Neural cell (in vitro differentiated cells): ENCODE results near the gene CLEC3A. TPM values are rescaled to one million over a fixed set of nuclear protein-coding genes. Genes with fewer than 3 reads are reported as not detected.

Experiments
- H2AFZ ChIP-seq: fragments of 200-600, 300-800 bp; sonication (generic), shearing (Covaris generic); 2 replicates; pipeline ENCODE4 v1.6.0; 2014; ENCODE audit warnings: low read depth, mild to moderate bottlenecking, antibody characterized with exemption, low read length, moderate library complexity
- H3F3A ChIP-seq: fragments of 200-600 bp; shearing (Covaris generic); 2 replicates; pipeline ENCODE4 v1.6.1; 2016; ENCODE audit warnings: mild to moderate bottlenecking, moderate library complexity, mixed read lengths, antibody characterized with exemption, low read length; ENCODE audit not compliant: insufficient read depth, poor library complexity, severe bottlenecking
- H3K27ac ChIP-seq: fragments of 200-600, 300-800 bp; sonication (generic), shearing (Covaris generic); 2 replicates; pipeline ENCODE4 v1.5.1; 2014; ENCODE audit warnings: mild to moderate bottlenecking, low read length, moderate library complexity
- H3K27me3 ChIP-seq: fragments of 300-800, 200-600 bp; sonication (generic), shearing (Covaris generic); 2 replicates; pipeline ENCODE4 v1.6.0; 2014; ENCODE audit warnings: mild to moderate bottlenecking, low read depth, low read length, moderate library complexity; ENCODE audit not compliant: insufficient read depth
- H3K36me3 ChIP-seq: fragments of 300-800, 200-600 bp; sonication (generic), shearing (Covaris generic); 2 replicates; pipeline ENCODE4 v1.5.1; 2014; ENCODE audit warnings: mild to moderate bottlenecking, antibody characterized with exemption, low read length, moderate library complexity; ENCODE audit not compliant: insufficient read depth
- H3K4me2 ChIP-seq: fragments of 300-800, 200-600 bp; sonication (generic), shearing (Covaris generic); 2 replicates; pipeline ENCODE4 v1.6.0; 2014; ENCODE audit warnings: mild to moderate bottlenecking, low read length
- H3K4me3 ChIP-seq: fragments of 300-800, 200-600 bp; sonication (generic), shearing (Covaris generic); 2 replicates; pipeline ENCODE4 v1.5.1; 2014; ENCODE audit warnings: mild to moderate bottlenecking, low read length, moderate library complexity
- H3K79me2 ChIP-seq: fragments of 200-600 bp; shearing (Covaris generic); replicated peaks from 2 replicates; pipeline ENCODE4 v1.6.0; 2014; ENCODE audit warnings: mild to moderate bottlenecking, low read length, moderate library complexity; ENCODE audit not compliant: insufficient read depth
- H3K9ac ChIP-seq: fragments of 300-800, 200-600 bp; sonication (generic), shearing (Covaris generic); 2 replicates; pipeline ENCODE4 v1.6.1; 2016; ENCODE audit warnings: mild to moderate bottlenecking, low read length, mixed read lengths
- H3K9me2 ChIP-seq: fragments of 200-600 bp; shearing (Covaris generic); 2 replicates; pipeline ENCODE4 v1.6.1; 2016; ENCODE audit warnings: mild to moderate bottlenecking, low read length, mixed read lengths; ENCODE audit not compliant: insufficient read depth
- H3K9me3 ChIP-seq: fragments of 200-600, 300-800 bp; sonication (generic), shearing (Covaris generic); 2 replicates; pipeline ENCODE4 v1.6.1; 2016; ENCODE audit warnings: mild to moderate bottlenecking, mixed run types, low read length, moderate library complexity, mixed read lengths
- H4K20me1 ChIP-seq: fragments of 200-600 bp; shearing (Covaris generic); 2 replicates; pipeline ENCODE4 v1.6.1; 2016; ENCODE audit warnings: mild to moderate bottlenecking, mixed run types; ENCODE audit not compliant: insufficient read depth
- CTCF ChIP-seq: fragments of 450-650 bp; IDR thresholded peaks from 2 replicates; pipeline ENCODE4 v1.5.1; 2014; ENCODE audit warnings: antibody characterized with exemption, mild to moderate bottlenecking, moderate library complexity; ENCODE audit not compliant: poor library complexity, severe bottlenecking
- EP300 ChIP-seq: fragments of 450-650 bp; conservative IDR thresholded peaks from 2 replicates; pipeline ENCODE4 v1.6.1; 2014; ENCODE audit warnings: antibody characterized with exemption, mild to moderate bottlenecking, moderate library complexity; ENCODE audit not compliant: poor library complexity, severe bottlenecking
- EZH2 ChIP-seq: fragments of 200-600, 300-800 bp; shearing (Covaris generic), sonication (generic); IDR thresholded peaks from 2 replicates; pipeline ENCODE4 v1.6.1; 2014; ENCODE audit warnings: antibody characterized with exemption, low read length, borderline replicate concordance, mild to moderate bottlenecking; ENCODE audit not compliant: insufficient read depth, poor library complexity, severe bottlenecking
- MXI1 ChIP-seq: fragments of 450-650 bp; conservative IDR thresholded peaks from 2 replicates; pipeline ENCODE4 v1.6.1; 2014; ENCODE audit warnings: antibody characterized with exemption, mild to moderate bottlenecking; ENCODE audit not compliant: poor library complexity, severe bottlenecking
- POLR2AphosphoS5 ChIP-seq: IDR thresholded peaks from 2 replicates; pipeline ENCODE4 v1.6.1; 2012
- RAD21 ChIP-seq: fragments of 450-650 bp; conservative IDR thresholded peaks from 2 replicates; pipeline ENCODE4 v1.6.1; 2014; ENCODE audit warnings: antibody characterized with exemption, mild to moderate bottlenecking, moderate library complexity
- SMC3 ChIP-seq: fragments of 450-650 bp; conservative IDR thresholded peaks from 2 replicates; pipeline ENCODE4 v1.6.1; 2014; ENCODE audit warnings: antibody characterized with exemption, mild to moderate bottlenecking, moderate library complexity; ENCODE audit not compliant: poor library complexity
- TAF1 ChIP-seq: IDR thresholded peaks from 2 replicates; pipeline ENCODE4 v1.6.1; 2012; ENCODE audit warnings: low read depth
- polyA plus RNA-seq: library from polyadenylated mRNA; depleted of rRNA; stranded (reverse); fragments of >200 nt; gene quantifications from 2 replicates; pipeline ENCODE4 v1.2.3, GENCODE V29; 2014
- TF ChIP-seq, protein P1 (sequence below): IDR thresholded peaks from 2 replicates; pipeline ENCODE4 v1.6.1; 2012; ENCODE audit warnings: borderline replicate concordance

Gene CLEC3A
- polyA plus RNA-seq, 1 donor from 2014 or later: not detected

GRCh38 chr16:78072275-78072674 is 49.9 kb downstream of the CLEC3A start:
- H3K9ac ChIP-seq: no peak overlapping the region
- no peak overlapping the region for H3K4me2 ChIP-seq
- no peak overlapping the region for H3K27ac ChIP-seq
- H3K4me3 ChIP-seq: no peak overlapping the region
- H3K79me2 ChIP-seq: no peaks in the 10 kb centered on the region
- H3F3A ChIP-seq: no peaks in the 10 kb centered on the region
- H4K20me1 ChIP-seq: no peaks in the 10 kb centered on the region
- H3K27me3 ChIP-seq: no peaks in the 10 kb centered on the region
- TF ChIP-seq SMC3: no peak
- TF ChIP-seq, protein P1, sequence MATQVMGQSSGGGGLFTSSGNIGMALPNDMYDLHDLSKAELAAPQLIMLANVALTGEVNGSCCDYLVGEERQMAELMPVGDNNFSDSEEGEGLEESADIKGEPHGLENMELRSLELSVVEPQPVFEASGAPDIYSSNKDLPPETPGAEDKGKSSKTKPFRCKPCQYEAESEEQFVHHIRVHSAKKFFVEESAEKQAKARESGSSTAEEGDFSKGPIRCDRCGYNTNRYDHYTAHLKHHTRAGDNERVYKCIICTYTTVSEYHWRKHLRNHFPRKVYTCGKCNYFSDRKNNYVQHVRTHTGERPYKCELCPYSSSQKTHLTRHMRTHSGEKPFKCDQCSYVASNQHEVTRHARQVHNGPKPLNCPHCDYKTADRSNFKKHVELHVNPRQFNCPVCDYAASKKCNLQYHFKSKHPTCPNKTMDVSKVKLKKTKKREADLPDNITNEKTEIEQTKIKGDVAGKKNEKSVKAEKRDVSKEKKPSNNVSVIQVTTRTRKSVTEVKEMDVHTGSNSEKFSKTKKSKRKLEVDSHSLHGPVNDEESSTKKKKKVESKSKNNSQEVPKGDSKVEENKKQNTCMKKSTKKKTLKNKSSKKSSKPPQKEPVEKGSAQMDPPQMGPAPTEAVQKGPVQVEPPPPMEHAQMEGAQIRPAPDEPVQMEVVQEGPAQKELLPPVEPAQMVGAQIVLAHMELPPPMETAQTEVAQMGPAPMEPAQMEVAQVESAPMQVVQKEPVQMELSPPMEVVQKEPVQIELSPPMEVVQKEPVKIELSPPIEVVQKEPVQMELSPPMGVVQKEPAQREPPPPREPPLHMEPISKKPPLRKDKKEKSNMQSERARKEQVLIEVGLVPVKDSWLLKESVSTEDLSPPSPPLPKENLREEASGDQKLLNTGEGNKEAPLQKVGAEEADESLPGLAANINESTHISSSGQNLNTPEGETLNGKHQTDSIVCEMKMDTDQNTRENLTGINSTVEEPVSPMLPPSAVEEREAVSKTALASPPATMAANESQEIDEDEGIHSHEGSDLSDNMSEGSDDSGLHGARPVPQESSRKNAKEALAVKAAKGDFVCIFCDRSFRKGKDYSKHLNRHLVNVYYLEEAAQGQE: no peak
- TF ChIP-seq TAF1: no peak
- no peaks in the 10 kb centered on the region for H3K9me2 ChIP-seq
- H2AFZ ChIP-seq: no peak overlapping the region
- no peaks in the 10 kb centered on the region for H3K9me3 ChIP-seq
- no peaks in the 10 kb centered on the region for H3K36me3 ChIP-seq

GRCh38 chr16:78075800-78076199 is 53.5 kb downstream of the CLEC3A start:
- H3K79me2 ChIP-seq: no peaks in the 10 kb centered on the region
- no peaks in the 10 kb centered on the region for H3F3A ChIP-seq
- no peak overlapping the region for H3K4me3 ChIP-seq
- H3K9me2 ChIP-seq: no peaks in the 10 kb centered on the region
- H3K27me3 ChIP-seq: no peaks in the 10 kb centered on the region
- H3K36me3 ChIP-seq: no peaks in the 10 kb centered on the region
- H3K9me3 ChIP-seq: no peaks in the 10 kb centered on the region
- no peak overlapping the region for H3K27ac ChIP-seq
- TF ChIP-seq CTCF (no peak), SMC3 (no peak)
- no peak overlapping the region for H2AFZ ChIP-seq
- H3K4me2 ChIP-seq: no peak overlapping the region
- no peak overlapping the region for H3K9ac ChIP-seq
- H4K20me1 ChIP-seq: no peaks in the 10 kb centered on the region

DNA sequence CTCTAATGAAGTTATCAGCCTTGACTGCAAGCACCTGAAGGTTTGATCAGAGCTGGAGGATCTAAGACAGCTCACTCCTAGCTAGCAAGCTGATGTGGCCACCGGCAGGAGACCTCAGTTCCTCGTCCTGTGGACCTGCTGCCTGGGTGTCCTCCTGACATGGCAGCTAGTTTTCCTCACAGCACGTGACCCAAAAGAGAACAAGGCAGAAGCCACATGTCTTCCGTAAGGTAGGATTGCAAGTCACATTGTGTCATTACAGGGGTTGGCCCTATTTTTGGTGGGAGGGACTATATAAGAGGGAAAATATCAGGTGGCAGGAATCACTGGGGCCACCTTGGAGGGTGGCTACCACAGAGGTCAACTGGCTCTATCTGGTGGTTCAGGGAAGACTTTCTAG is 59.0 kb downstream of the CLEC3A start:
- Histone ChIP-seq H3K9ac (no peak overlapping the region), H3K36me3 (no peaks in the 10 kb centered on the region), H3K4me2 (no peak overlapping the region), H3K79me2 (no peaks in the 10 kb centered on the region), H3K27ac (no peak overlapping the region), H2AFZ (no peak overlapping the region), H3K9me3 (no peaks in the 10 kb centered on the region), H3K9me2 (no peaks in the 10 kb centered on the region), H3F3A (no peaks in the 10 kb centered on the region), H3K4me3 (no peak overlapping the region), H3K27me3 (no peaks in the 10 kb centered on the region), H4K20me1 (no peaks in the 10 kb centered on the region)
- no peak for TF ChIP-seq RAD21
- TF ChIP-seq POLR2AphosphoS5: no peak
- TF ChIP-seq, protein P1: no peak
- no peak for TF ChIP-seq CTCF
- TF ChIP-seq MXI1: no peak
- TF ChIP-seq SMC3: no peak
- TF ChIP-seq EZH2: no peak
- no peak for TF ChIP-seq TAF1
- no peak for TF ChIP-seq EP300
